HCT116 (cell line): ENCODE results near the gene VPS41. TPM values are rescaled to one million over a fixed set of nuclear protein-coding genes. Genes with fewer than 3 reads are reported as not detected.

Experiments used
- ATAC-seq: fragments of 200-7000 bp; cut with Tn5 transposase; 2 replicates; pipeline ENCODE4 v1.9.1; 2020; ENCODE audit warnings: mild to moderate bottlenecking, moderate library complexity
- BruUV-seq: library from RNA; stranded (reverse); fragments of 400-500 nt; replicated peaks from 2 replicates; lab custom pipeline; 2021; lab: Mats Ljungman, UMichigan
- CTCF ChIA-PET: fragments of 300-600 bp; sonication (Branson Sonifier 250); formaldehyde crosslinking; loops from one replicate; lab custom pipeline; 2021; ENCODE audit warnings: antibody characterized with exemption; lab: Charles Lee
- POLR2A ChIA-PET: fragments of 300-600, 350-600 bp; sonication (Branson Sonifier 250); formaldehyde crosslinking; loops from one replicate; lab custom pipeline; 2021; ENCODE audit warnings: antibody characterized with exemption; lab: Charles Lee
- RAD21 ChIA-PET, 2 experiments: fragments of 300-600 bp; sonication (Branson Sonifier 250); formaldehyde crosslinking; loops; one replicate each; lab custom pipeline; 2023; ENCODE audit warnings: low total read pairs in 2 of 2; ENCODE audit not compliant: uncharacterized antibody in 2 of 2, unreplicated experiment in 2 of 2, low non-redundant PET in 1 of 2; lab: Charles Lee
- DNase-seq: peaks from one replicate; pipeline ENCODE4 v3.0.0-alpha.2; 2010; ENCODE audit warnings: low read depth, low spot score
- H2AFZ ChIP-seq: fragments of 200-600 bp; shearing (Covaris generic), sonication (generic); 2 replicates; pipeline ENCODE4 v1.6.1; 2017; ENCODE audit warnings: low read depth, mixed run types, mixed read lengths, antibody characterized with exemption, low read length; ENCODE audit not compliant: poor library complexity, severe bottlenecking
- H3K27ac ChIP-seq: 2 replicates; pipeline ENCODE4 v1.5.1; 2012; ENCODE audit warnings: low read depth, low read length
- H3K27me3 ChIP-seq: fragments of 200-600 bp; sonication (generic); 2 replicates; pipeline ENCODE4 v1.6.1; 2016; ENCODE audit warnings: mixed run types, low read length, mixed read lengths; ENCODE audit not compliant: insufficient read depth
- H3K36me3 ChIP-seq, 2 experiments: fragments of 200-500 bp in 1 of 2; fragments of 200-600 bp in 1 of 2; sonication (Bioruptor generic) in 1 of 2; sonication (generic) in 1 of 2; 2 replicates each; pipeline versions ENCODE4 v1.5.1 to v1.6.1; 2014 to 2016; ENCODE audit warnings: low read length in 2 of 2, inconsistent platforms in 1 of 2, mixed read lengths in 1 of 2, mixed run types in 1 of 2; ENCODE audit not compliant: insufficient read depth in 2 of 2, control insufficient read depth in 1 of 2
- H3K4me1 ChIP-seq, 2 experiments: fragments of 200-600 bp in 1 of 2; sonication (generic) in 1 of 2; 2 replicates each; pipeline versions ENCODE4 v1.5.1 to v1.6.1; 2012 to 2017; ENCODE audit warnings: low read length in 2 of 2, inconsistent platforms in 1 of 2, mild to moderate bottlenecking in 1 of 2, mixed read lengths in 1 of 2, mixed run types in 1 of 2, moderate library complexity in 1 of 2; ENCODE audit not compliant: insufficient read depth in 2 of 2, control insufficient read depth in 1 of 2
- H3K4me2 ChIP-seq: fragments of 200-600 bp; sonication (generic); 2 replicates; pipeline ENCODE4 v1.6.1; 2017; ENCODE audit warnings: mixed run types, low read length, mixed read lengths
- H3K4me3 ChIP-seq, 2 experiments: fragments of 200-600 bp in 1 of 2; sonication (generic) in 1 of 2; replicated peaks in 1 of 2; 2 replicates each; pipeline ENCODE4 v1.5.1; 2011 to 2016; ENCODE audit warnings: low read length in 2 of 2, control low read depth in 1 of 2, low read depth in 1 of 2, mild to moderate bottlenecking in 1 of 2, mixed read lengths in 1 of 2, mixed run types in 1 of 2
- H3K79me2 ChIP-seq: fragments of 200-600 bp; sonication (generic); 2 replicates; pipeline ENCODE4 v1.6.1; 2017; ENCODE audit warnings: mild to moderate bottlenecking, mixed run types, low read length, moderate library complexity, mixed read lengths; ENCODE audit not compliant: insufficient read depth
- H3K9ac ChIP-seq: fragments of 200-600 bp; sonication (generic); 2 replicates; pipeline ENCODE4 v1.6.1; 2016; ENCODE audit warnings: low read length, mixed read lengths
- H3K9me2 ChIP-seq: fragments of 200-600 bp; sonication (generic), shearing (Covaris generic); 2 replicates; pipeline ENCODE4 v1.6.1; 2017; ENCODE audit warnings: mixed run types, mild to moderate bottlenecking, moderate library complexity; ENCODE audit not compliant: insufficient read depth
- H3K9me3 ChIP-seq, 2 experiments: fragments of 200-500 bp in 1 of 2; fragments of 200-600 bp in 1 of 2; sonication (Bioruptor generic) in 1 of 2; sonication (generic) in 1 of 2; 2 replicates each; pipeline ENCODE4 v1.6.1; 2014 to 2017; ENCODE audit warnings: low read length in 2 of 2, mixed read lengths in 2 of 2, inconsistent platforms in 1 of 2, low read depth in 1 of 2, mild to moderate bottlenecking in 1 of 2, mixed run types in 1 of 2, moderate library complexity in 1 of 2; ENCODE audit not compliant: control insufficient read depth in 1 of 2, insufficient read depth in 1 of 2
- H4K20me1 ChIP-seq: fragments of 200-600 bp; sonication (generic), shearing (Covaris generic); 2 replicates; pipeline ENCODE4 v1.6.1; 2017; ENCODE audit warnings: mixed run types, mild to moderate bottlenecking, moderate library complexity; ENCODE audit not compliant: insufficient read depth
- ATF3 ChIP-seq: IDR thresholded peaks from 2 replicates; pipeline ENCODE4 v1.6.1; 2012
- CTCF ChIP-seq, 3 experiments: fragments of 200-600 bp in 1 of 3; sonication (generic) in 1 of 3; IDR thresholded peaks in 2 of 3; conservative IDR thresholded peaks in 1 of 3; 2 replicates each; pipeline ENCODE4 v1.5.1; 2012 to 2017; ENCODE audit warnings: low read depth in 2 of 3, low read length in 2 of 3, antibody characterized with exemption in 1 of 3, borderline replicate concordance in 1 of 3, control low read depth in 1 of 3, mild to moderate bottlenecking in 1 of 3, mixed read lengths in 1 of 3, mixed run types in 1 of 3, moderate library complexity in 1 of 3; ENCODE audit not compliant: insufficient read depth in 1 of 3
- POLR2AphosphoS5 ChIP-seq: IDR thresholded peaks from 2 replicates; pipeline ENCODE4 v1.6.1; 2011; ENCODE audit warnings: mild to moderate bottlenecking, low read depth, low read length, moderate library complexity
- RAD21 ChIP-seq: IDR thresholded peaks from 2 replicates; pipeline ENCODE4 v1.6.1; 2012; ENCODE audit warnings: low read depth, mild to moderate bottlenecking
- SIN3A ChIP-seq: IDR thresholded peaks from 2 replicates; pipeline ENCODE4 v1.6.1; 2012; ENCODE audit warnings: low read depth
- SP1 ChIP-seq: IDR thresholded peaks from 2 replicates; pipeline ENCODE4 v1.6.1; 2012; ENCODE audit warnings: low read depth
- SRF ChIP-seq: IDR thresholded peaks from 2 replicates; pipeline ENCODE4 v1.6.1; 2012; ENCODE audit warnings: low read depth
- intact Hi-C: fragments of 100-400 bp; cut with micrococcal nuclease; formaldehyde crosslinking; loops from 2 replicates; pipeline ENCODE4 v1.10.0; 2022
- total RNA-seq: library from RNA; stranded (reverse); gene quantifications from one replicate; pipeline ENCODE4 v1.2.1, GENCODE V29; 2021; ENCODE audit not compliant: unreplicated experiment

VPS41 gene
- total RNA-seq, 1 experiment from 2014 or later, result 72.2 TPM

GRCh38 chr7:38798552-38799267 is 110.3 kb downstream of the VPS41 start:
- no peak for TF ChIP-seq SIN3A
- TF ChIP-seq SP1, result no peak
- no peak for TF ChIP-seq ATF3
- no peak for TF ChIP-seq SRF

GRCh38 chr7:38796626-38797501 is 112.1 kb downstream of the VPS41 start:
- TF ChIP-seq CTCF (IDR thresholded peaks at IDR 0.05 in 2 of 3, conservative IDR thresholded peaks at IDR 0.05 in 1 of 3; ENCODE audit: borderline replicate concordance in 1 of 3, insufficient read depth in 1 of 3, low read depth in 2 of 3, low read length in 2 of 3) (peak; percentile 53 to 86 (median 61); a peak in 4 of 6 replicates), RAD21 (peak; percentile 84), POLR2AphosphoS5 (no peak)
- Histone ChIP-seq H3K4me2 (no peak overlapping the region), H2AFZ (no peak overlapping the region), H4K20me1 (no peaks in the 10 kb centered on the region), H3K9me2 (no peaks in the 10 kb centered on the region), H3K4me1 (no peaks in the 10 kb centered on the region), H3K9me3 (no peaks in the 10 kb centered on the region), H3K36me3 (no peaks in the 10 kb centered on the region), H3K4me3 (no peak overlapping the region), H3K79me2 (no peaks in the 10 kb centered on the region), H3K27me3 (no peaks in the 10 kb centered on the region), H3K9ac (no peak overlapping the region), H3K27ac (no peak overlapping the region)
- no peak for ATAC-seq
- intact Hi-C loops, result loop anchor here (1.0 to 10.0 kb wide), 4 partner anchors 135 to 723 kb away; no protein-coding TSS in a partner anchor
- CTCF ChIA-PET, result interaction anchor here (0.8 to 1.4 kb wide), 4 partner anchors 13 to 740 kb away, joined by 3 to 4 read pairs (median 4); no protein-coding TSS in a partner anchor
- BruUV-seq, result no TSS peak
- POLR2A ChIA-PET, result no interaction called here
- RAD21 ChIA-PET, result no interaction called here
- peak; percentile 34 for DNase-seq

More at GRCh38 chr7:38798552-38799267, 110.3 kb downstream of the VPS41 start:
- no peak overlapping the region for H3K4me3 ChIP-seq
- H3K9ac ChIP-seq, result no peak overlapping the region
- no peaks in the 10 kb centered on the region for H3K9me2 ChIP-seq
- no TSS peak for BruUV-seq
- H3K27ac ChIP-seq, result no peak overlapping the region
- ATAC-seq (no peak), DNase-seq (no peak)
- H3K4me1 ChIP-seq, result no peaks in the 10 kb centered on the region
- H3K9me3 ChIP-seq, result no peaks in the 10 kb centered on the region
- intact Hi-C loops, result loop anchor here (5.0 to 10.0 kb wide), 2 partner anchors 134 to 266 kb away; no protein-coding TSS in a partner anchor
- ChIA-PET RAD21 (no interaction called here), POLR2A (no interaction called here), CTCF (no interaction called here)
- no peaks in the 10 kb centered on the region for H3K79me2 ChIP-seq
- no peaks in the 10 kb centered on the region for H4K20me1 ChIP-seq
- H3K36me3 ChIP-seq, result no peaks in the 10 kb centered on the region
- H2AFZ ChIP-seq, result no peak overlapping the region
- H3K4me2 ChIP-seq, result no peak overlapping the region
- no peaks in the 10 kb centered on the region for H3K27me3 ChIP-seq
